GM12878 (cell line): ENCODE measurements around the gene OSCP1. TPM values are rescaled to one million over a fixed set of nuclear protein-coding genes. Genes with fewer than 3 reads are reported as not detected.

Experiments
- ATAC-seq: fragments of 200-7000 bp; cut with Tn5 transposase; 3 replicates; pipeline ENCODE4 v1.9.1; 2020; ENCODE audit warnings: mild to moderate bottlenecking, moderate library complexity
- BruUV-seq: library from RNA; stranded (reverse); fragments of 400-500 nt; replicated peaks from 2 replicates; lab custom pipeline; 2021; lab: Mats Ljungman, UMichigan
- CTCF ChIA-PET: fragments of 300-600 bp; sonication (Branson Sonifier 250); formaldehyde crosslinking; extraction: SDS; loops from one replicate; lab custom pipeline; 2021; ENCODE audit warnings: inconsistent platforms; lab: Yijun Ruan, JAX
- POLR2A ChIA-PET: fragments of 350-600 bp; formaldehyde crosslinking; extraction: SDS; loops from one replicate; lab custom pipeline; 2021; ENCODE audit warnings: inconsistent platforms; lab: Charles Lee
- RAD21 ChIA-PET: fragments of 300-600 bp; sonication (Branson Sonifier 250); formaldehyde crosslinking; loops from one replicate; lab custom pipeline; 2023; ENCODE audit warnings: antibody characterized with exemption; ENCODE audit not compliant: unreplicated experiment; lab: Charles Lee
- SMC1A ChIA-PET: fragments of 300-600 bp; sonication (Branson Sonifier 250); formaldehyde crosslinking; loops from one replicate; lab custom pipeline; 2023; ENCODE audit not compliant: unreplicated experiment, uncharacterized antibody; lab: Charles Lee
- DNase-seq: peaks from one replicate; pipeline ENCODE4 v3.0.0-alpha.2; 2011; ENCODE audit warnings: low read depth, low spot score
- FAIRE-seq: peaks from 3 replicates; lab custom pipeline; 2011; peaks lifted over from hg19 to GRCh38; lab: Jason Lieb, UNC
- H2AFZ ChIP-seq: 2 replicates; pipeline ENCODE4 v1.6.0; 2011; ENCODE audit warnings: low read depth, low read length, control low read depth; ENCODE audit not compliant: control insufficient read depth
- H3K27ac ChIP-seq: 2 replicates; pipeline ENCODE4 v1.5.1; 2011; ENCODE audit warnings: control low read depth; ENCODE audit not compliant: control insufficient read depth, insufficient read depth
- H3K27me3 ChIP-seq, 2 experiments: replicated peaks in 1 of 2; 2 replicates each; pipeline versions ENCODE4 v1.6.0 to v1.6.1; 2011; ENCODE audit warnings: low read length in 1 of 2; ENCODE audit not compliant: control insufficient read depth in 2 of 2, insufficient read depth in 2 of 2
- H3K36me3 ChIP-seq, 2 experiments: 2 replicates each; pipeline ENCODE4 v1.5.1; 2011; ENCODE audit warnings: low read length in 1 of 2; ENCODE audit not compliant: control insufficient read depth in 2 of 2, insufficient read depth in 2 of 2
- H3K4me1 ChIP-seq: 2 replicates; pipeline ENCODE4 v1.6.1; 2011; ENCODE audit warnings: mild to moderate bottlenecking, low read length, moderate library complexity, mixed read lengths; ENCODE audit not compliant: control insufficient read depth, insufficient read depth
- H3K4me2 ChIP-seq: 2 replicates; pipeline ENCODE4 v1.6.0; 2011; ENCODE audit warnings: control low read depth; ENCODE audit not compliant: control insufficient read depth, insufficient read depth
- H3K4me3 ChIP-seq: fragments of 200-600 bp; sonication (generic); 2 replicates; pipeline ENCODE4 v1.5.1; 2016
- H3K79me2 ChIP-seq: 2 replicates; pipeline ENCODE4 v1.6.0; 2011; ENCODE audit warnings: low read length; ENCODE audit not compliant: control insufficient read depth, insufficient read depth
- H3K9ac ChIP-seq: 2 replicates; pipeline ENCODE4 v1.8.0; 2011; ENCODE audit warnings: low read length, control low read depth, mixed read lengths; ENCODE audit not compliant: control insufficient read depth, insufficient read depth
- H3K9me3 ChIP-seq: replicated peaks from 3 replicates; pipeline ENCODE4 v1.5.1; 2011; ENCODE audit warnings: mild to moderate bottlenecking, low read length; ENCODE audit not compliant: control insufficient read depth, insufficient read depth
- H4K20me1 ChIP-seq: 2 replicates; pipeline ENCODE4 v1.6.0; 2011; ENCODE audit not compliant: control insufficient read depth, insufficient read depth
- FOS ChIP-seq: IDR thresholded peaks from 3 replicates; pipeline ENCODE4 v1.6.1; 2011; ENCODE audit warnings: borderline replicate concordance; ENCODE audit not compliant: insufficient read length; ENCODE audit errors: extremely low read depth
- JUND ChIP-seq: IDR thresholded peaks from 2 replicates; pipeline ENCODE4 v1.6.1; 2012; ENCODE audit warnings: low read depth, mild to moderate bottlenecking, low read length, improper control_type of control experiment, moderate library complexity
- MTA3 ChIP-seq: IDR thresholded peaks from 2 replicates; pipeline ENCODE4 v1.6.1; 2012; ENCODE audit warnings: low read length, inconsistent platforms, borderline replicate concordance
- MYB ChIP-seq: fragments of 150-350 bp; IDR thresholded peaks from 2 replicates; pipeline ENCODE4 v1.6.1; 2014; ENCODE audit warnings: mild to moderate bottlenecking, low read depth, low read length, borderline replicate concordance
- RAD21 ChIP-seq: IDR thresholded peaks from 2 replicates; pipeline ENCODE4 v1.6.1; 2011; ENCODE audit warnings: mild to moderate bottlenecking, low read depth, low read length, moderate library complexity; ENCODE audit not compliant: insufficient read depth
- SMAD5 ChIP-seq: IDR thresholded peaks from 2 replicates; pipeline ENCODE4 v1.6.1; 2016; ENCODE audit warnings: antibody characterized with exemption, low read depth
- SPI1 ChIP-seq: IDR thresholded peaks from 2 replicates; pipeline ENCODE4 v1.6.1; 2011; ENCODE audit warnings: low read depth, mild to moderate bottlenecking, low read length, moderate library complexity, borderline replicate concordance; ENCODE audit not compliant: insufficient read depth
- SUZ12 ChIP-seq: fragments of 200-600 bp; sonication (generic); IDR thresholded peaks from one replicate; pipeline ENCODE4 v1.6.1; 2018; ENCODE audit warnings: antibody characterized with exemption, mild to moderate bottlenecking; ENCODE audit not compliant: unreplicated experiment
- WGBS: methylation state at CpG from one replicate; pipeline ENCODE4 v1.1.6; 2016; ENCODE audit warnings: low lambda C conversion rate; ENCODE audit not compliant: insufficient replicate concordance, insufficient coverage; ENCODE audit errors: missing lambda C conversion rate; 5-methylcytosine and 5-hydroxymethylcytosine counted together
- in situ Hi-C: fragments of 300-500 bp; cut with MboI; formaldehyde crosslinking; loops from 9 replicates; pipeline ENCODE4 v1.14.3; 2018; ENCODE audit warnings: mixed read lengths
- intact Hi-C: fragments of 100-400 bp; cut with micrococcal nuclease; formaldehyde crosslinking; loops from one replicate; pipeline ENCODE4 v1.14.2; 2022; ENCODE audit not compliant: unreplicated experiment
- polyA plus RNA-seq, 11 experiments: library from polyadenylated mRNA; depleted of rRNA in 4 of 11; unstranded in 6 of 11; stranded (reverse) in 5 of 11; fragments of >200 nt; fragmentation: Nextera tagmentation in 4 of 11; fragmentation: Illumina TruSeq in 1 of 11; extraction: Ambion mirVana in 4 of 11; extraction: Trizol in 1 of 11; gene quantifications; 1 replicate in 1 of 11; 2 replicates in 10 of 11; pipeline versions ENCODE4 v1.2.1 to v1.2.3, GENCODE V29; 2011 to 2016; ENCODE audit warnings: inconsistent platforms in 2 of 11, missing spikeins in 2 of 11, low read depth in 1 of 11
- total RNA-seq, 4 experiments: library from RNA; depleted of rRNA in 3 of 4; stranded (reverse); fragments of >200 nt in 3 of 4; fragmentation: Illumina TruSeq in 1 of 4; extraction: Trizol in 1 of 4; gene quantifications; 2 replicates each; pipeline versions ENCODE4 v1.2.1 to v1.2.3, GENCODE V29; 2013 to 2021
- TF ChIP-seq, protein P1 (sequence below): IDR thresholded peaks from 2 replicates; pipeline ENCODE4 v1.6.1; 2012; ENCODE audit warnings: low read depth, low read length, improper control_type of control experiment

The OSCP1 gene
- total and polyA plus RNA-seq, 10 of the 15 experiments (the other 5 are each of a cell fraction or from before 2014, with no cell fraction given): 1.8 to 5.9 (median 3.0) TPM

DNA sequence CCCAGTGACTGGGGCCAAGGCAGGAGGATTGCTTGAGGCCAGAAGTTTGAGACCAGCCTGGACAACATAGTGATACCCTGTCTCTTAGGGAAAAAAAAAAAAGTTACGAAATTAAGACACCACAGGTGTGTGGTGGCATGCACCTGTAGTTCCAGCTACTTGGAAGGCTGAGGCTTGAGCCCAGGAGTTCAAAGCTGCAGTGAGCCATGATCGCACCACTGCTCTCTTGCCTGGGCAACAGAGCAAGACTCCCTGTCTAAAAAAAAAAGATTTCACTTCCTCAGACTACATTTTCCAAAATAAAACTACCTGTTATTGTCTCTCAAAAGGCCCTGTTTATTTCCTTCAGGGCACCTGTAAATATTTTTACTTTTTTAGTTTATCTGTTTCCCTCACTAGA, 59.8 kb downstream of the OSCP1 start:
- no peak for ATAC-seq
- SMC1A ChIA-PET: interaction anchor here (0.7 to 1.4 kb wide), 3 partner anchors 12 to 240 kb away, joined by 3 to 4 read pairs (median 3); no protein-coding TSS in a partner anchor
- Histone ChIP-seq H2AFZ (no peak overlapping the region; the same call in 1 of the 2 replicates), H3K9ac (peak overlapping the region; percentile 37; the same call in 1 of the 2 replicates), H3K27me3 (no peaks in the 10 kb centered on the region), H3K4me3 (no peak overlapping the region), H3K4me2 (peak overlapping the region; percentile 82), H3K27ac (peak overlapping the region; percentile 99), H3K36me3 (peaks cover 0 to 15% of the 10 kb centered on the region in 2 experiments; a peak in 3 of 4 replicates), H3K79me2 (peaks cover 11% of the 10 kb centered on the region), H3K9me3 (no peaks in the 10 kb centered on the region; the same call in 2 of the 3 replicates), H3K4me1 (peaks cover 61% of the 10 kb centered on the region), H4K20me1 (no peaks in the 10 kb centered on the region)
- in situ Hi-C loops (no loop called here), intact Hi-C loops (no loop called here)
- POLR2A ChIA-PET: interaction anchor here (0.7 to 1.2 kb wide), 3 partner anchors 8 to 18 kb away, joined by 3 read pairs; no protein-coding TSS in a partner anchor
- RAD21 ChIA-PET: interaction anchor here (1.1 to 3.2 kb wide), 3 partner anchors 22 to 40 kb away, joined by 3 to 13 read pairs (median 3); no protein-coding TSS in a partner anchor
- CTCF ChIA-PET: interaction anchor here (0.6 to 4.6 kb wide), 2 partner anchors 23 to 1135 kb away, joined by 3 to 35 read pairs; no protein-coding TSS in a partner anchor
- TF ChIP-seq RAD21: no peak
- no peak for TF ChIP-seq MTA3
- no peak for TF ChIP-seq SMAD5
- no peak for TF ChIP-seq JUND
- TF ChIP-seq, protein P1, sequence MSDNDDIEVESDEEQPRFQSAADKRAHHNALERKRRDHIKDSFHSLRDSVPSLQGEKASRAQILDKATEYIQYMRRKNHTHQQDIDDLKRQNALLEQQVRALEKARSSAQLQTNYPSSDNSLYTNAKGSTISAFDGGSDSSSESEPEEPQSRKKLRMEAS: no peak
- TF ChIP-seq SUZ12: no peak
- TF ChIP-seq SPI1: peak; percentile 74
- no peak for TF ChIP-seq MYB
- no peak for TF ChIP-seq FOS
- 0% methylated on average over 2 of the region's 2 CpGs for WGBS
- BruUV-seq: no TSS peak
- DNase-seq: no peak
- FAIRE-seq: no peak
